Endothelial cell of umbilical vein (primary cell): ENCODE measurements around the gene AK8.

Experiments
- CTCF ChIP-seq, 2 donors: IDR thresholded peaks; 1 replicate in 1 of 2; 2 replicates in 1 of 2; pipeline ENCODE4 v1.5.1; 2011; ENCODE audit warnings: low read length in 2 of 2, mild to moderate bottlenecking in 2 of 2, moderate library complexity in 2 of 2, control low read depth in 1 of 2, inconsistent platforms in 1 of 2, low read depth in 1 of 2; ENCODE audit not compliant: insufficient read depth in 1 of 2; ENCODE audit errors: extremely low read depth in 1 of 2
- EZH2 ChIP-seq: IDR thresholded peaks from 2 replicates; pipeline ENCODE4 v1.6.1; 2012; ENCODE audit warnings: borderline replicate concordance, low read depth, mild to moderate bottlenecking, moderate library complexity, low read length, inconsistent platforms; ENCODE audit not compliant: severe bottlenecking
- FOS ChIP-seq: IDR thresholded peaks from 2 replicates; pipeline ENCODE4 v1.6.1; 2011; ENCODE audit warnings: mild to moderate bottlenecking, low read length, moderate library complexity, borderline replicate concordance; ENCODE audit not compliant: insufficient read depth
- GATA2 ChIP-seq: IDR thresholded peaks from 2 replicates; pipeline ENCODE4 v1.7.0; 2011; ENCODE audit warnings: low read depth, mild to moderate bottlenecking, moderate library complexity, mixed read lengths, low read length; ENCODE audit not compliant: insufficient read length, insufficient read depth
- JUN ChIP-seq: IDR thresholded peaks from 2 replicates; pipeline ENCODE4 v1.6.1; 2011; ENCODE audit warnings: borderline replicate concordance, low read depth; ENCODE audit not compliant: insufficient read length, insufficient read depth
- MAX ChIP-seq: IDR thresholded peaks from 2 replicates; pipeline ENCODE4 v1.6.1; 2011; ENCODE audit not compliant: insufficient read depth, insufficient read length
- MYC ChIP-seq: IDR thresholded peaks from one replicate; pipeline ENCODE4 v1.6.1; 2011; ENCODE audit warnings: mild to moderate bottlenecking, low read depth, low read length
- POLR2A ChIP-seq: IDR thresholded peaks from 2 replicates; pipeline ENCODE4 v1.6.1; 2012; ENCODE audit warnings: low read depth, mild to moderate bottlenecking, control low read depth, low read length
- POLR2AphosphoS5 ChIP-seq: IDR thresholded peaks from 2 replicates; pipeline ENCODE4 v1.6.1; 2012; ENCODE audit warnings: low read depth, mild to moderate bottlenecking, control low read depth, low read length, moderate library complexity; ENCODE audit not compliant: insufficient read depth

GRCh38 chr9:132806723-132807421, 71.2 kb downstream of the AK8 start:
- TF ChIP-seq EZH2 (no peak), POLR2A (no peak), CTCF (IDR thresholded peaks at IDR 0.05; ENCODE audit: extremely low read depth in 1 of 2, insufficient read depth in 1 of 2, low read depth in 1 of 2, low read length in 2 of 2) (no peak), GATA2 (no peak), MAX (no peak), MYC (no peak), POLR2AphosphoS5 (no peak), JUN (no peak), FOS (no peak)
